Activated naive CD4-positive, alpha-beta T cell treated with anti-CD3 and anti-CD28 coated beads, Interleukin-2, amount 50 U/mL, for 72 hours (primary cell): ENCODE data around the gene TMEM18. TPM values are rescaled to one million over a fixed set of nuclear protein-coding genes. Genes with fewer than 3 reads are reported as not detected.

Experiments used
- ATAC-seq, 2 donors: fragments of 150-1000 bp; cut with Tn5 transposase; 2 replicates each; pipeline ENCODE4 v1.10.0; 2021; ENCODE audit warnings: mild to moderate bottlenecking in 2 of 2, moderate library complexity in 2 of 2
- DNase-seq, 2 donors: peaks; one replicate each; pipeline ENCODE4 v3.0.0; 2021 to 2022; ENCODE audit warnings: low spot score in 2 of 2
- H3K27ac Mint-ChIP-seq, 2 donors: one replicate each; pipeline ENCODE4 v1.8.0; 2022; ENCODE audit warnings: mild to moderate bottlenecking in 2 of 2, mixed read lengths in 2 of 2
- H3K36me3 Mint-ChIP-seq, 2 donors: one replicate each; pipeline ENCODE4 v1.8.0; 2022; ENCODE audit warnings: mixed read lengths in 2 of 2
- H3K9me3 Mint-ChIP-seq, 2 donors: one replicate each; pipeline ENCODE4 v1.8.0; 2022; ENCODE audit warnings: mixed read lengths in 2 of 2
- total RNA-seq, 2 donors: library from RNA; stranded (reverse); gene quantifications; one replicate each; pipeline ENCODE4 v1.2.3, GENCODE V29; 2022

The TMEM18 gene
- total RNA-seq, 2 donors from 2014 or later, result 27.0 to 36.9 TPM

- ATAC-seq, result no peak
- H3K9me3 Mint-ChIP-seq, result no peaks in the 10 kb centered on the region
Observed at GRCh38 chr2:623130-623922, 53.9 kb downstream of the TMEM18 start.

GRCh38 chr2:622357-622756 lies 54.8 kb downstream of the TMEM18 start:
- DNase-seq (no peak), ATAC-seq (no peak)
- Mint-ChIP-seq H3K36me3 (no peaks in the 10 kb centered on the region), H3K27ac (no peak overlapping the region), H3K9me3 (no peaks in the 10 kb centered on the region)

More at GRCh38 chr2:623130-623922, 53.9 kb downstream of the TMEM18 start:
- no peaks in the 10 kb centered on the region for H3K36me3 Mint-ChIP-seq
- H3K27ac Mint-ChIP-seq, result no peak overlapping the region
- DNase-seq, result no peak

GRCh38 chr2:621303-622099 lies 55.7 kb downstream of the TMEM18 start:
- Mint-ChIP-seq H3K9me3 (no peaks in the 10 kb centered on the region), H3K27ac (no peak overlapping the region), H3K36me3 (no peaks in the 10 kb centered on the region)
- DNase-seq (no peak), ATAC-seq (no peak)

- no peaks in the 10 kb centered on the region for H3K9me3 Mint-ChIP-seq
- DNase-seq (no peak), ATAC-seq (no peak)
Observed at GRCh38 chr2:620471-621302, 56.5 kb downstream of the TMEM18 start.

GRCh38 chr2:620004-620403 lies 57.2 kb downstream of the TMEM18 start:
- Mint-ChIP-seq H3K27ac (no peak overlapping the region), H3K36me3 (no peaks in the 10 kb centered on the region), H3K9me3 (no peaks in the 10 kb centered on the region)
- ATAC-seq (no peak), DNase-seq (no peak)

More at GRCh38 chr2:620471-621302, 56.5 kb downstream of the TMEM18 start:
- H3K27ac Mint-ChIP-seq, result no peak overlapping the region
- no peaks in the 10 kb centered on the region for H3K36me3 Mint-ChIP-seq

GRCh38 chr2:618422-618990 lies 58.7 kb downstream of the TMEM18 start:
- Mint-ChIP-seq H3K9me3 (no peaks in the 10 kb centered on the region), H3K36me3 (no peaks in the 10 kb centered on the region), H3K27ac (no peak overlapping the region)
- ATAC-seq (no peak), DNase-seq (no peak)

GRCh38 chr2:618005-618404 lies 59.2 kb downstream of the TMEM18 start:
- ATAC-seq (no peak), DNase-seq (no peak)
- Mint-ChIP-seq H3K36me3 (no peaks in the 10 kb centered on the region), H3K27ac (no peak overlapping the region), H3K9me3 (no peaks in the 10 kb centered on the region)
